NCI-H146 treated with DMSO at 0.1 percent for 48 hours (cell line): Measurements from ENCODE around the gene OR56A1.
"Not testable (repeated sequence)": the region's sequence is repeated elsewhere in the genome, so short reads cannot be mapped to it uniquely, and the experiment has no call there.

ENCODE experiments used
- DNase-seq: peaks from one replicate; lab custom pipeline; 2025; ENCODE audit not compliant: unreplicated experiment; lab: John Stamatoyannopoulos, UW

Gene OR56A1

DNA sequence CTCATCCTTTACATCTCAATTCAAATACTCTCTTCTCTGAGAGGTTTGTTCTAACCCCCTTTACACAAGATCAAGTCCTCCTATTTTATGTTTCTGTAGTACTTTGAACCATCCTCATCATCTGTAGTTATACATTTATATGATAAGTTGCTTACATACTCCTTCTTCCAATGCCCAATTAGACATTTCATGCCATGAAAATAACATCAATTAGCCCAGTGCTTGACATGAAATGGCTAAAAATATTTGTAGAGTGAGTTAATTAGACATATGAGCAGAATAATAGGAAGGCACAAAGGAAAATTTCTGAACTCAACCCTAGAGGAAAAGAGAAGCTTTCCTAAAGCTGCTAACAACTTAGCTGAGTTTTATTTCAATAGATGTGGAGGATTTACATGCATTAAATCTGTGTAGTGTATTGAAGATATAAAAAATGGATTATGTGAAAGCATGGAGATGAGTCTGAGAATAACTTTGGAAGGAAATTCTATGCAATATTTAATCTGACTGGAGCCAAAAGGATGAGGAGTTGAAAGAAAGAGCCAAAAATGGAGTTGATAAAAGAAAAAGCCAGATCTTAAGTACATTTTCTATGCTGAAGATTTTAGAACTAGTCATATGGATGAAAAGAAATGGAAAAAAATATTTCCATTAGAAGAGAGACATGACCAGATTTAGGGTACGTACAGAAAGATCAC is at the start of gene OR56A1:
Gene OR56A1 (minus strand): TSS at position 51 of the 698 bp plus-strand sequence. CDS start 3,066 bp downstream, outside the sequence.
- DNase-seq = no peak

GRCh38 chr11:6079463-6079862 is 48.9 kb upstream of the OR56A1 start:
- DNase-seq = no peak

DNA sequence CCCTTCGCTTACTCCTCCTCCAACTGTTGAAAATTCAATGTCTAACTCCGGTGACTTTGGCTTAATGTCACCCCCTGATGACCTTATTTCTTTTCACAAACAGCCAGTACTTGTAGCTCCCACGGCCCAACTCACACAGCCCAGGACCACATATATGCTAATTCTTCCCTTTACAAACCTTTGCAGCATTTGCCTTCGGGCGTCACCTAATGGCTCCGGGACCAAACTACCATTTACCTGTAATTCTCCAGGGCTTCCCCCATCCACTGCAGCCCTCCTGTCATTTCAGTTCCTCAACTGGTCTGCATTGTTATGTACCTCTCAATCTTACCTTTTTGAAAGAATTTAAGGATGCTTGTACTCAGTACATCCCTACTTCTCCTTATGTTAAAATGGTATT is 47.2 kb upstream of the OR56A1 start:
- no peak for DNase-seq

- not testable (repeated sequence) for DNase-seq
These were observed 45.9 kb upstream of the OR56A1 start for GRCh38 chr11:6076443-6076842.

GRCh38 chr11:6067502-6067901 is 36.9 kb upstream of the OR56A1 start:
- DNase-seq = no peak

GRCh38 chr11:6062691-6063358 is 32.3 kb upstream of the OR56A1 start:
- no peak for DNase-seq

DNA sequence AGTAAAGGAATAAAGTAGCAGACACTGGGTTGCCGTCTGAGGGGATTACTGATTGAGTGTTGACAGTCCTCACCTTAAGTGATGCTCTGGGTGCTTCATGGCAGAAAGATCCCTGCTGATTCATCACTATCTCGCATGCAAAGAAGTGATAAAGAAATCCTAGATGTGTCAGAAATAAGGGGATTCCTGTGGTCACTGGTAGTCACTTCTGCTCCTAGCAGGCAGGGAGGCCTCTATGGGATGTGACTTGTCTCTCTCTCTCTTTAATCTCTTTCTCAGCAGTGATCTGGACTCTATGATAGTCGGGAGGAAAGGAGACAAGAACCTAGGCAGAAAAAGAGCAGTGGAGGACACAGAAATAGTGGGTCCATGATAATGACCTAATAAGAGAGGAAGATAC is 30.9 kb upstream of the OR56A1 start:
- no peak for DNase-seq

DNA sequence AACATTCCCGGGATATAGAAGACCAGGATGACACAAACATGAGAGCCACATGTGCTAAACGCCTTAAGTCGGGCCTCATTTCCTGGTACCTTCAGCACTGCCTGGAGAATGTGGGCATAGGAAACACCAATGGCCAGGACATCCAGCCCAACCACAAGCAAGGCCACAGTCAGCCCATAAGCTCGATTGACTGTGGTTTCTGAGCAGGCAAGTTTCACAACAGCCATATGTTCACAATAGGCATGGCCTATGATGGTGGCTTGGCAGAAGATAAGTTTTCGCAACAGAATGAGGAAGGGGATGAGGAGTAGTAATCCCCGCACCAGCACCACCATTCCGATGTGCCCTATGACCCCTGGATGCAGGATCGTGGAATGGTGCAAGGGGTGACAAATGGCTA is 26.9 kb upstream of the OR56A1 start:
- no peak for DNase-seq

DNA sequence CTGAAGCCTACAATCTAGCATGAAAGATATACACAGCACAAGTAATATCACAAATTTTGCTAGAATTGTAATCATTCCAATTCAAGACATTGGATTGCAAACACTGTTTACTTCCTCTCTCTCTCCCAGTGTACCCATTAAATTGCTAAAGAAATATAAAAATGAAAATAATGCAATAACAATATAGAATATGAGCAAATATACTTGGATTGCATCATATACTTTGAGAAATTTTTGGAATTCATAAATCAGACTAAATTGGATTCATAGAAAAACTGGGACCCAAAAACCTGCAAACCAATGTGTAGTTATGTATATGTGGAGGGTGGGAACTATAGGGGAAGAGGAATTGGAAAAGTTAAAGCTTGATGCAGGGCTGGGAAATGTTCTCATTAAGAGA is 25.0 kb upstream of the OR56A1 start:
- DNase-seq = no peak

DNA sequence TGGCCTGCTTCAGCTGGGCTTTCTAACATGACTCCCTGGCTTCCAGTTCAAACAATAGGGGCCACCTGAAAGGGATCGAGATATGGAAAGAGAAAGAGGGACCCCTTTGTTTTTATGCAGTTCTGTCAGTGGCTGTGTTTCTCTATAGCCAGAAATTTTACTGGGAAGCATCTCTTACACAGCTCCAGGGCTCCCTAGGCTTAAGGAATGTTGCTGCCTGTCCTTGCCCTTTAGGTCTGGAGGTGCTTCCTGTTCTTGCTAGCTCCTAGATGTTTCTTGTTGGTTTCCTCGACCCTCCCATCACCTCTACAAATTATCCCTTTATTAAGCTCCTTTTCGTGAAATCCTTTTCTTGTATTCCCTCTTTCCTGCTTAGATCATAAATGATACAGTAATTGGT is 21.8 kb upstream of the OR56A1 start:
- DNase-seq = no peak

GRCh38 chr11:6040874-6041273 is 10.3 kb upstream of the OR56A1 start:
- DNase-seq = no peak

- DNase-seq = no peak
These were observed 3.1 kb downstream of the OR56A1 start for GRCh38 chr11:6027501-6027900.

DNA sequence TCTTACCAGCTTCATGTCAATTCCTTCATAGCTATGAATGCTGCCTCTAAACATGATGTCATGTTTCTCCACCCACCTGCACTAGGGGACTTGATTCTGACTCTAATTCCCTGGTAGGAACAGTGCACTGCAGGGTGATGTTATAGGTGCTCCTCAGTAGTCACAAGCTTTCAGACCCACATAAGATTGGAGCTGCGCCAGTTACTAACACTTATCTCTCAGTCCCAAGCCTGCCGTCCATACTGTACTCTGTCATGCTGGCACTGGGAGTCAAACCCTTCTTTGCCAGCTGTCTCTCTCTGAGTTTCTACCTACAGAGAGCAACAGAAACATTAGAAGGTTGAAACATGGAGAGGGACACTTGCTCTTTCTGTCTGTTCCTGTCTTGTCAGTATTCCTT is 5.5 kb downstream of the OR56A1 start:
- no peak for DNase-seq

DNA sequence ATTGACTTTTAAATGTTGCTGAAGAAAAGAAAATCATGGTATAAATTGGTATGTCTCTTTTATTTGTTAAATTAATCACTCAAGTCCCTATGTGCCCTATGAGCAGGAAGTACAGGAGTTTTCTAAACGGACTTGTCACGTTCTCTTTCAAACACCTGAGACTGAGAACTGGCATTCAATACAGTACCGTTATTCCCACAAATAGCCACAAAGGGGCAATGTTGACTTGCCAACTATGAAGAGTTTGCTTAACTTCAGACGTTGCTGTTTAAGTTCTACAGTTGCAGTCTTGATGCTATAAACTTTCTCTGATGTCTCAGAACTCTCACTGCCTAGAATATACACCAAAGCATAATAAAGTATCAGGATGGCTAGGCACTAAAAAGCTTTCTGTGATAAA is 7.6 kb downstream of the OR56A1 start:
- peak; percentile 8 for DNase-seq

- DNase-seq = no peak
These were observed 17.5 kb downstream of the OR56A1 start for GRCh38 chr11:6013042-6013441.

DNA sequence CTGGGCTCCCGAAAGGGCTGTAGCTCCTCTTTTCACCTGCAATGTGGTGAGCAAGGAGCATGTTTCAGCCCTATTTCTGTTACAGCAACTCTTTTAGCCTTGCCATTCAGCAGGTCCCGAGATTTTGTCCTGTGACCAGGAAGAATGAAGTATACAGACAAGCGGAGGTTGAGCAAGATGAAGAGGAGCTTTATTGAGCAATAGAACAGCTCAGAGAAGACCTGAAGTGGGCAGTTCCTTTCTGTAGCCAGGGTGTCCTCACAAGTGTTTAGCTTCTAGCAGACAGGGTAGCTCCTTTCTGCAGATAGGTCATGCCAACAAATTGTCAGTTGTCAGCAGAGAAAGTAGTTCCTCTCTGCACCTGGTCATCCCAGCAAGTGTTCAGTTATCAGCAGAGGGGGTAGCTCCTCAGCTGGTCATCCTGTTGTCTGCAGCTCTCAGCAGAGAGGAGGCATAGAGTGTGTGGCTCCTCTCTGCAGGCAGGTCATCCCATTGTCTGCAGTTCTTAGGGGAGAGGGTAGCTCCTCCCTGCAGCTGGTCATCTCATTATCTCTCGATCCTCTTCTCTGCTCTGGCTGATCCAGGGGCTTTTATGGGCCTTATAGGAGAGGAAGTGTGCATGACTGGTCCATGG is 18.4 kb downstream of the OR56A1 start:
- no peak for DNase-seq

GRCh38 chr11:6006846-6007245 is 23.7 kb downstream of the OR56A1 start, which contains the start of gene OR56A4:
OR56A4 (minus strand) TSS chr11:6006946; CDS start chr11:6002992, 3,954 bp downstream.
- DNase-seq = no peak

- DNase-seq = no peak
These were observed 24.2 kb downstream of the OR56A1 start for GRCh38 chr11:6006395-6006794.

DNA sequence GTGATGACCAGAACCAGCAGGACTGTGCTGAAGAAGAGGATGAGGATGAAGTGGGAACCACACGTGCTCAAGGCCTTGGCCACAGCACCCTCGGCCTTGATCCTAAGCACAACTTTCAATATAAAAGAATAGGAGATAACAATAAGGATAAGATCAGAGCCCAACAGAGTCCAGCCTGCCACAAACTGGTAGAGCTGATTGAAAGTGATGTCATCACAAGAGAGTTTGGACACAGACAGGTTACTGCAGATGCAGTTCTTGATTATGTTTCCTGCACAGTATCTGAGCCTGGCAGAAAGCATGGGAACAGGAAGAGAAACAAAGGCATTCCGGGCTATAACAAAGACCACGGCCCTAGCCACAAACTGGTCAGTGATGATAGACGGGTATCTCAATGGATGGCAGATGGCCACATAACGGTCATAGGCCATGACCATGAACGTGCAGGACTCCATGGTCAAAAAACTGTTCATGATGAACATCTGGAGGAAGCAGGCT is 28.3 kb downstream of the OR56A1 start:
- no peak for DNase-seq

DNA sequence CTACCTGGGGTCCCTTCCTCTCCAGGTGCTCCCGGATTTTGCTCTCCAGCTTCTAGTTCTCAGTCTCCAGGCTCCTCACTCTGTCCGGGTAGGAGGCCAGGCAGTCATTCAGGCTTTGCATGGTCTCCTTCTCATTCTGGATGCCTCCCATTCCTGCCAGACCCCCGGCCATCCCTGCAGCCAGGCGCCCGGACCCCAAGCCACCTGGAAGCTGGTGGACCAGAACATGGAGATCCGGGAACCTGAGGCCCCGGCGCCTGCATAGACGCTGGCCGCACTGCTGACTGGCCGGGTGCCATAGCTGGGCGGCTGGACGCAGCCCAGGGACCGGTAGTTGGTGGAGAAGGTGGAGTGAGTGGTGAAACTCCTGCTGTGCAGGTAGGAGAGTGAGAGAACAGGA is 35.8 kb downstream of the OR56A1 start:
- DNase-seq = no peak

DNA sequence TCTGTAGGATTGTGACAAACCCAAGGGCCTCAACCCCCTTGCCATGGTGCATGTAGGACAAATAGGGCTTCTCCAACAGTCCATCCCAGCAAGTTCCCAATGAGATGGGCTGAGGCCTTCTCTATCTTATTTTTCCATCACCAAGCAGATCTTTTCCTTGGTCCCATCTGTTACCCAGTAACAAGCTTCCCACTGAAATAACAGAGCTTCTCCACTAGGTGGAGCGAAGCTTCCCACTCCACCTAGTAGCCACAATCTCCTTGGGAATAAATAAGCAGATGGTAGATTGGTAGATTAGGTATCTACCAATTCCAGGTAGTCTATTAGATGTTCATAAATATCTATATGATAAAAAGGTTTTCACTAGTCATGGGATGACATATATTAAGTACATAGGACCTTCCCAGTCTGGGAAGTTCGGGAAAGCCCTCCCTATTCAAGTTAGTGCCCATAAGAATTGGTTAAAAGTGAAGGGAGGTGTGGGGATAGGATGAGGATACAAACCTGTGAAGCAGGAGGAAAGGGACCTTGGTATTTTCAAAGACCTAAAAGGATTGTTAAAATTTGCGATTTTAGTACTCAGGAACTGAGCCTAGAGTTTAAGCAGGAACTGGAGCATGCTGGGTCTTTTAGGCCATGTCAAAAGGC is 37.8 kb downstream of the OR56A1 start:
- no peak for DNase-seq

GRCh38 chr11:5992150-5992549 is 38.4 kb downstream of the OR56A1 start:
- no peak for DNase-seq
